Panc1 (cell line): ENCODE data around the gene SOCS1.

Experiments
- CTCF ChIP-seq: fragments of 450-650 bp; IDR thresholded peaks from 2 replicates; pipeline ENCODE4 v1.5.1; 2017; ENCODE audit warnings: mild to moderate bottlenecking
- REST ChIP-seq, 2 experiments: IDR thresholded peaks; 2 replicates each; pipeline ENCODE4 v1.6.1; 2011 to 2012; ENCODE audit warnings: low read depth in 2 of 2, control low read depth in 1 of 2, low read length in 1 of 2, mild to moderate bottlenecking in 1 of 2, moderate library complexity in 1 of 2; ENCODE audit not compliant: insufficient read depth in 1 of 2

- TF ChIP-seq CTCF, result no peak
- no peak for TF ChIP-seq REST (IDR thresholded peaks at IDR 0.05; ENCODE audit: insufficient read depth in 1 of 2, low read depth in 2 of 2, low read length in 1 of 2)
Observed at GRCh38 chr16:11297492-11298142, 41.6 kb upstream of the SOCS1 start.
